Activated CD4-positive, alpha-beta memory T cell treated with anti-CD3 and anti-CD28 coated beads, Interleukin-2, amount 10 ng/mL, durations not matched to agents 7 days and 5 days (primary cell): Measurements from ENCODE around the gene ART4. TPM values are rescaled to one million over a fixed set of nuclear protein-coding genes. Genes with fewer than 3 reads are reported as not detected.

Experiments
- total RNA-seq, 2 experiments: library from RNA; stranded (reverse); gene quantifications; one replicate each; pipeline ENCODE4 v1.2.3, GENCODE V29; 2021

Gene ART4
- total RNA-seq, 2 experiments from 2014 or later: not detected

Other genes starting within 250 kb of the ART4 start
- gene GUCY2C, start 146.9 kb downstream of the ART4 start, total RNA-seq: not detected
- 10 to 100 TPM; 91.1 to 92.7 TPM for gene WBP11, start 40.0 kb downstream of the ART4 start, total RNA-seq
- gene C12orf60, start 39.9 kb downstream of the ART4 start, total RNA-seq: 1 to 10 TPM; 2.0 to 2.4 TPM
- not detected for gene SMCO3, start 29.3 kb downstream of the ART4 start, total RNA-seq
- not detected for gene MGP, start 42.3 kb upstream of the ART4 start, total RNA-seq
- 1 to 10 TPM; 7.2 to 8.5 TPM for gene ERP27, start 95.0 kb upstream of the ART4 start, total RNA-seq
- 1,000 to 10,000 TPM; 1,463 to 1,491 TPM for gene ARHGDIB, start 118.1 kb upstream of the ART4 start, total RNA-seq
- gene PDE6H, start 129.5 kb upstream of the ART4 start, total RNA-seq: not detected